GM12878 (cell line): ENCODE results near the gene SH2D3A. TPM values are rescaled to one million over a fixed set of nuclear protein-coding genes. Genes with fewer than 3 reads are reported as not detected.

Source experiments
- ATAC-seq: fragments of 200-7000 bp; cut with Tn5 transposase; 3 replicates; pipeline ENCODE4 v1.9.1; 2020; ENCODE audit warnings: mild to moderate bottlenecking, moderate library complexity
- BruUV-seq: library from RNA; stranded (reverse); fragments of 400-500 nt; replicated peaks from 2 replicates; lab custom pipeline; 2021; lab: Mats Ljungman, UMichigan
- CTCF ChIA-PET: fragments of 300-600 bp; sonication (Branson Sonifier 250); formaldehyde crosslinking; extraction: SDS; loops from one replicate; lab custom pipeline; 2021; ENCODE audit warnings: inconsistent platforms; lab: Yijun Ruan, JAX
- POLR2A ChIA-PET: fragments of 350-600 bp; formaldehyde crosslinking; extraction: SDS; loops from one replicate; lab custom pipeline; 2021; ENCODE audit warnings: inconsistent platforms; lab: Charles Lee
- RAD21 ChIA-PET: fragments of 300-600 bp; sonication (Branson Sonifier 250); formaldehyde crosslinking; loops from one replicate; lab custom pipeline; 2023; ENCODE audit warnings: antibody characterized with exemption; ENCODE audit not compliant: unreplicated experiment; lab: Charles Lee
- SMC1A ChIA-PET: fragments of 300-600 bp; sonication (Branson Sonifier 250); formaldehyde crosslinking; loops from one replicate; lab custom pipeline; 2023; ENCODE audit not compliant: unreplicated experiment, uncharacterized antibody; lab: Charles Lee
- DNase-seq: peaks from one replicate; pipeline ENCODE4 v3.0.0-alpha.2; 2011; ENCODE audit warnings: low read depth, low spot score
- FAIRE-seq: peaks from 3 replicates; lab custom pipeline; 2011; peaks lifted over from hg19 to GRCh38; lab: Jason Lieb, UNC
- H2AFZ ChIP-seq: 2 replicates; pipeline ENCODE4 v1.6.0; 2011; ENCODE audit warnings: low read depth, low read length, control low read depth; ENCODE audit not compliant: control insufficient read depth
- H3K27ac ChIP-seq: 2 replicates; pipeline ENCODE4 v1.5.1; 2011; ENCODE audit warnings: control low read depth; ENCODE audit not compliant: control insufficient read depth, insufficient read depth
- H3K27me3 ChIP-seq, 2 experiments: replicated peaks in 1 of 2; 2 replicates each; pipeline versions ENCODE4 v1.6.0 to v1.6.1; 2011; ENCODE audit warnings: low read length in 1 of 2; ENCODE audit not compliant: control insufficient read depth in 2 of 2, insufficient read depth in 2 of 2
- H3K36me3 ChIP-seq, 2 experiments: 2 replicates each; pipeline ENCODE4 v1.5.1; 2011; ENCODE audit warnings: low read length in 1 of 2; ENCODE audit not compliant: control insufficient read depth in 2 of 2, insufficient read depth in 2 of 2
- H3K4me1 ChIP-seq: 2 replicates; pipeline ENCODE4 v1.6.1; 2011; ENCODE audit warnings: mild to moderate bottlenecking, low read length, moderate library complexity, mixed read lengths; ENCODE audit not compliant: control insufficient read depth, insufficient read depth
- H3K4me2 ChIP-seq: 2 replicates; pipeline ENCODE4 v1.6.0; 2011; ENCODE audit warnings: control low read depth; ENCODE audit not compliant: control insufficient read depth, insufficient read depth
- H3K4me3 ChIP-seq: fragments of 200-600 bp; sonication (generic); 2 replicates; pipeline ENCODE4 v1.5.1; 2016
- H3K79me2 ChIP-seq: 2 replicates; pipeline ENCODE4 v1.6.0; 2011; ENCODE audit warnings: low read length; ENCODE audit not compliant: control insufficient read depth, insufficient read depth
- H3K9ac ChIP-seq: 2 replicates; pipeline ENCODE4 v1.8.0; 2011; ENCODE audit warnings: low read length, control low read depth, mixed read lengths; ENCODE audit not compliant: control insufficient read depth, insufficient read depth
- H3K9me3 ChIP-seq: replicated peaks from 3 replicates; pipeline ENCODE4 v1.5.1; 2011; ENCODE audit warnings: mild to moderate bottlenecking, low read length; ENCODE audit not compliant: control insufficient read depth, insufficient read depth
- H4K20me1 ChIP-seq: 2 replicates; pipeline ENCODE4 v1.6.0; 2011; ENCODE audit not compliant: control insufficient read depth, insufficient read depth
- NFYA ChIP-seq: IDR thresholded peaks from 2 replicates; pipeline ENCODE4 v1.6.1; 2011; ENCODE audit warnings: low read depth, mild to moderate bottlenecking, low read length, improper control_type of control experiment, borderline replicate concordance
- NR2F1 ChIP-seq: fragments of 450-650 bp; conservative IDR thresholded peaks from 2 replicates; pipeline ENCODE4 v1.6.1; 2017; ENCODE audit warnings: mild to moderate bottlenecking
- REST ChIP-seq: IDR thresholded peaks from 2 replicates; pipeline ENCODE4 v1.6.1; 2012; ENCODE audit warnings: mild to moderate bottlenecking, low read depth, low read length
- SREBF1 ChIP-seq: IDR thresholded peaks from 2 replicates; pipeline ENCODE4 v1.6.1; 2012; ENCODE audit warnings: mild to moderate bottlenecking, low read length
- ZNF274 ChIP-seq: IDR thresholded peaks from one replicate; pipeline ENCODE4 v1.8.0; 2011; ENCODE audit not compliant: insufficient read length, insufficient read depth
- ZSCAN29 ChIP-seq: fragments of 450-650 bp; IDR thresholded peaks from 2 replicates; pipeline ENCODE4 v1.6.1; 2017; ENCODE audit warnings: mild to moderate bottlenecking, moderate library complexity
- WGBS: methylation state at CpG from one replicate; pipeline ENCODE4 v1.1.6; 2016; ENCODE audit warnings: low lambda C conversion rate; ENCODE audit not compliant: insufficient replicate concordance, insufficient coverage; ENCODE audit errors: missing lambda C conversion rate; 5-methylcytosine and 5-hydroxymethylcytosine counted together
- in situ Hi-C: fragments of 300-500 bp; cut with MboI; formaldehyde crosslinking; loops from 9 replicates; pipeline ENCODE4 v1.14.3; 2018; ENCODE audit warnings: mixed read lengths
- intact Hi-C: fragments of 100-400 bp; cut with micrococcal nuclease; formaldehyde crosslinking; loops from one replicate; pipeline ENCODE4 v1.14.2; 2022; ENCODE audit not compliant: unreplicated experiment
- polyA plus RNA-seq, 11 experiments: library from polyadenylated mRNA; depleted of rRNA in 4 of 11; unstranded in 6 of 11; stranded (reverse) in 5 of 11; fragments of >200 nt; fragmentation: Nextera tagmentation in 4 of 11; fragmentation: Illumina TruSeq in 1 of 11; extraction: Ambion mirVana in 4 of 11; extraction: Trizol in 1 of 11; gene quantifications; 1 replicate in 1 of 11; 2 replicates in 10 of 11; pipeline versions ENCODE4 v1.2.1 to v1.2.3, GENCODE V29; 2011 to 2016; ENCODE audit warnings: inconsistent platforms in 2 of 11, missing spikeins in 2 of 11, low read depth in 1 of 11
- total RNA-seq, 4 experiments: library from RNA; depleted of rRNA in 3 of 4; stranded (reverse); fragments of >200 nt in 3 of 4; fragmentation: Illumina TruSeq in 1 of 4; extraction: Trizol in 1 of 4; gene quantifications; 2 replicates each; pipeline versions ENCODE4 v1.2.1 to v1.2.3, GENCODE V29; 2013 to 2021
- TF ChIP-seq, protein P1 (sequence below): IDR thresholded peaks from 2 replicates; pipeline ENCODE4 v1.6.1; 2012; ENCODE audit warnings: low read depth, low read length, improper control_type of control experiment
- TF ChIP-seq, protein P2 (sequence below): fragments of 450-650 bp; formaldehyde crosslinking; IDR thresholded peaks from 2 replicates; pipeline ENCODE4 v1.4.0; 2022; ENCODE audit warnings: mild to moderate bottlenecking, moderate library complexity

SH2D3A gene
- total and polyA plus RNA-seq, 10 of the 15 experiments (the other 5 are each of a cell fraction or from before 2014, with no cell fraction given): 0.77 to 24.4 (median 9.5) TPM

- TF ChIP-seq NFYA: no peak
- no peak for TF ChIP-seq REST
- TF ChIP-seq, protein P1, sequence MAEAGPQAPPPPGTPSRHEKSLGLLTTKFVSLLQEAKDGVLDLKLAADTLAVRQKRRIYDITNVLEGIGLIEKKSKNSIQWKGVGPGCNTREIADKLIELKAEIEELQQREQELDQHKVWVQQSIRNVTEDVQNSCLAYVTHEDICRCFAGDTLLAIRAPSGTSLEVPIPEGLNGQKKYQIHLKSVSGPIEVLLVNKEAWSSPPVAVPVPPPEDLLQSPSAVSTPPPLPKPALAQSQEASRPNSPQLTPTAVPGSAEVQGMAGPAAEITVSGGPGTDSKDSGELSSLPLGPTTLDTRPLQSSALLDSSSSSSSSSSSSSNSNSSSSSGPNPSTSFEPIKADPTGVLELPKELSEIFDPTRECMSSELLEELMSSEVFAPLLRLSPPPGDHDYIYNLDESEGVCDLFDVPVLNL: no peak
- TF ChIP-seq, all 136 proteins: peak for 0
These were observed 37.0 kb downstream of the SH2D3A start (continued) for GRCh38 chr19:6730153-6730804.

DNA sequence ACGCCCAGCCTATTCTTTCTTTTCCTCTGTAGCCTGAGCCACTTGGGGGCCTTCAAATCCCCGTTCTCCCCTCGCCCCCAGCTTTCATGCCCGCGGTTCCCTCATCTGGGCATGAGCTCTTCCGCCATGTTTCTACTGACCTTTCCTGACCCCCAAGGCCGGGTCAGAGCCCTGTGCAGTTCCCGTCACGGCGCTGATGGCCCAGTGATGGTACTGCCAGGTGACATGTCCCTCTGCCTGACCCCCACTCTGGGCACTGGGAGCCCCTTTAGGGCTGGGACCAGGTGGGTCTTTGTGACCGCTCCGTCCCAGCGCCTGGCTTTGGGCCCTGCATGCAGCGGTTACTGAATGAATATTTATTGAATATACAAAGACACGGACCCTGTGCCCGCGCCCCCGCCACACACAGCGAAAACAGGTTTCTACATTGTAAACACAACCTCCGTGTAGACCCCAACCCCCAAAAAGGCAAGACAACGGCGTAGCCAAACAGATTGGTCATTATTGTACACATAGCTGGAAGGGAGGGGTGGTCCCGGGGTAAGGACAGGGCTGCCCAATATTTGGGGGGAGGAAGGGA is 37.6 kb downstream of the SH2D3A start:
- DNase-seq: no peak
- POLR2A ChIA-PET: interaction anchor here (0.6 to 2.2 kb wide), 4 partner anchors 8 to 55 kb away, joined by 3 to 11 read pairs (median 8); partner anchors contain the start of genes C3 and GPR108
- no peak for ATAC-seq
- peaks cover 12% of the 10 kb centered on the region for H3K4me1 ChIP-seq
- H3K27me3 ChIP-seq: no peaks in the 10 kb centered on the region
- no peaks in the 10 kb centered on the region; a peak in 2 of 4 replicates for H3K36me3 ChIP-seq
- H3K9me3 ChIP-seq: no peaks in the 10 kb centered on the region
- RAD21 ChIA-PET: interaction anchor here (1.7 kb wide), 1 partner anchor 75 kb away, joined by 5 read pairs; no protein-coding TSS in a partner anchor
- in situ Hi-C loops: no loop called here
- no peak overlapping the region for H3K4me2 ChIP-seq
- no peak overlapping the region for H3K9ac ChIP-seq
- no peak overlapping the region for H3K4me3 ChIP-seq
- SMC1A ChIA-PET: interaction anchor here (1.0 to 2.0 kb wide), 6 partner anchors 8 to 98 kb away, joined by 3 to 9 read pairs (median 4); partner anchors contain the start of gene GPR108
- CTCF ChIA-PET: interaction anchor here (1.0 to 2.9 kb wide), 2 partner anchors 8 to 96 kb away, joined by 4 to 14 read pairs; partner anchors contain the start of gene GPR108
- H3K79me2 ChIP-seq: no peaks in the 10 kb centered on the region
- TF ChIP-seq, protein P2, sequence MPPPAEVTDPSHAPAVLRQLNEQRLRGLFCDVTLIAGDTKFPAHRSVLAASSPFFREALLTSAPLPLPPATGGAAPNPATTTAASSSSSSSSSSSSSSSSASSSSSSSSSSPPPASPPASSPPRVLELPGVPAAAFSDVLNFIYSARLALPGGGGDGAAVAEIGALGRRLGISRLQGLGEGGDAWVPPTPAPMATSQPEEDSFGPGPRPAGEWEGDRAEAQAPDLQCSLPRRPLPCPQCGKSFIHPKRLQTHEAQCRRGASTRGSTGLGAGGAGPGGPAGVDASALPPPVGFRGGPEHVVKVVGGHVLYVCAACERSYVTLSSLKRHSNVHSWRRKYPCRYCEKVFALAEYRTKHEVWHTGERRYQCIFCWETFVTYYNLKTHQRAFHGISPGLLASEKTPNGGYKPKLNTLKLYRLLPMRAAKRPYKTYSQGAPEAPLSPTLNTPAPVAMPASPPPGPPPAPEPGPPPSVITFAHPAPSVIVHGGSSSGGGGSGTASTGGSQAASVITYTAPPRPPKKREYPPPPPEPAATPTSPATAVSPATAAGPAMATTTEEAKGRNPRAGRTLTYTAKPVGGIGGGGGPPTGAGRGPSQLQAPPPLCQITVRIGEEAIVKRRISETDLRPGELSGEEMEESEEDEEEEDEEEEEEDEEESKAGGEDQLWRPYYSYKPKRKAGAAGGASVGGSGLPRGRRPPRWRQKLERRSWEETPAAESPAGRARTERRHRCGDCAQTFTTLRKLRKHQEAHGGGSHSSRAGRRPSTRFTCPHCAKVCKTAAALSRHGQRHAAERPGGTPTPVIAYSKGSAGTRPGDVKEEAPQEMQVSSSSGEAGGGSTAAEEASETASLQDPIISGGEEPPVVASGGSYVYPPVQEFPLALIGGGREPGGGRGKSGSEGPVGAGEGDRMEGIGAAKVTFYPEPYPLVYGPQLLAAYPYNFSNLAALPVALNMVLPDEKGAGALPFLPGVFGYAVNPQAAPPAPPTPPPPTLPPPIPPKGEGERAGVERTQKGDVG (CRISPR knock-in tag): no peak
- TF ChIP-seq ZNF274 (no peak), SREBF1 (no peak), NR2F1 (peak; percentile 55), ZSCAN29 (no peak)
- no peak overlapping the region for H3K27ac ChIP-seq
- no peak overlapping the region for H2AFZ ChIP-seq
- intact Hi-C loops: no loop called here
- no peak for FAIRE-seq
- no peaks in the 10 kb centered on the region for H4K20me1 ChIP-seq
- 95% methylated on average over 22 of the region's 23 CpGs for WGBS
- no TSS peak for BruUV-seq
